ENCODE measurements around the gene BTNL8.
"Not testable (repeated sequence)": the region's sequence is repeated elsewhere in the genome, so short reads cannot be mapped to it uniquely, and the experiment has no call there.

The BTNL8 gene

DNA sequence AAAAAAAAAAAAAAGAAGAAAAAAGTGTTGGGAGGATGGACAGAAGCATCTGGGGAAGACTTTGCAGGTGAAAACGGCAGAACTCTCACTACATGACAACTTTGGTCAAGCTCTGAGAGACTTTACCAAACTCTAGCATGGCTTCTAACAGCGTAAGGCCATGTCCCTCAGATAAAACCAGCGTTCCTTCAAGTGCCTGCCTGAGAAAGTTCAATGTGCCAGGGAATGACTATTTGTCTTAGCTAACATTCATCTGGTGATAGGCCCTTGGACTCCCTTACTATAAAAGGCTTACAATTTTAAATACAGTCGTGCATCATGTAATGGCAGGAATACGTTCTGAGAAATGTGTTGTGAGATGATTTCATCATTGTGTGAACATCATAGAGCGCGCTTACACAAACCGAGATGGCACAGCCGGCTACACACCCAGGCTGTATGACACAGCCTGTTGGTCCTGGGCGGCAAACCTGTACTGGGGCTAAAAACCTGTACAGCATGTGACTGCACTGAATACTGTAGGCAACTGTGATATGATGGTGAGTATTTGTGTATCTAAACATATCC, 23.0 kb upstream of the BTNL8 start:
- no peak for DNase-seq

DNA sequence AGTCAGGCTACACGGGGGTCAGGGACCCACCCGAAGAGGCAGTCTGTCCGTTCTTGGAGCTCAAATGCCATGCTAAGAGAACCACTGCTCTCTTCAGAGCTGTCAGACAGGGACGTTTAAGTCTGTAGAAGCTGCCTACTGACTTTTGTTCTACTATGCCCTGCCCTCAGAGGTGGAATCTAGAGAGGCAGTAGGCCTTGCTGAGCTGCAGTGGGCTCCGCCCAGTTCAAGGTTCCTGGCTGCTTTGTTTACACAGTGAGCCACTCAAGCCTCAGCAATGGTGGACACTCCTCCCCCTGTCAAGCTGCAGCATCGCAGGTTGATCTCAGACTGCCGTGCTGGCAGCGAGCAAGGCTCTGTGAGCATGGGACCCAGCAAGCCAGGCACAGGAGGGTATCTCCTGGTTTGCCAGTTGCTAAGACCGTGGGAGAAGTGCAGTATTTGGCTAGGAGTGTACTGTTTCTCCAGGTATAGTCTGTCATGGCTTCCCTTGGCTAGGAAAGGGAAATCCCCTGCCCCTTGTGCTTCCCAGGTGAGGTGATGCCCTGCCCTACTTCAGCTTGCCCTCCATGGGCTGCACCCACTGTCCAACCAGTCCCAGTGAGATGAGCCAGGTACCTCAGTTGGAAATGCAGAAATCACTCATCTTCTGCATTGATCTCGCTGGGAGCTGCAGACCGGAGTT, 13.0 kb upstream of the BTNL8 start:
- DNase-seq = not testable (repeated sequence)

DNA sequence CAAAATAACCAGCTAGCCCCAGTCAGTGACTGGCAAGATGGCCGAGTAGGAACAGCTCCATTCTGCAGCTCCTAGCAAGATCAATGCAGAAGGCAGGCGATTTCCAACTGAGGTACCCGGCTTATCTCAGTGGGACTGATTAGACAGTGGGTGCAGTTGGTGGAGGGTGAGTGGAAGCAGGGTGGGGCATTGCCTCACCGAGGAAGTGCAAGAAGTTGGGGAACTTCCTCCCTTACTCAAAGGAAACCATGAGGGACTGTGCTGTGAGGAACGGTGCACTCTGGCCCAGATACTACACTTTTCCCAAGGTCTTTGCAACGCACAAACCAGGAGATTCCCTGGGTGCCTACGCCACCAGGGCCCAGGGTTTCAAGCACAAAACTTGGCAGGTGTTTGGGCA, 9.6 kb upstream of the BTNL8 start:
- DNase-seq = no peak

GRCh38 chr5:180895330-180895729, 3.6 kb upstream of the BTNL8 start:
- not testable (repeated sequence) for DNase-seq

- no peak for DNase-seq
Observed at GRCh38 chr5:180900178-180900577, 1.2 kb downstream of the BTNL8 start.

- no peak for DNase-seq
Observed at GRCh38 chr5:180901319-180902009, 2.5 kb downstream of the BTNL8 start.

- DNase-seq = no peak
Observed at GRCh38 chr5:180908400-180908799, 9.4 kb downstream of the BTNL8 start.

- DNase-seq = no peak
Observed at GRCh38 chr5:180908998-180909731, 10.2 kb downstream of the BTNL8 start.

GRCh38 chr5:180909782-180910181, 10.8 kb downstream of the BTNL8 start:
- no peak for DNase-seq

GRCh38 chr5:180910182-180910581, 11.2 kb downstream of the BTNL8 start:
- no peak for DNase-seq

DNA sequence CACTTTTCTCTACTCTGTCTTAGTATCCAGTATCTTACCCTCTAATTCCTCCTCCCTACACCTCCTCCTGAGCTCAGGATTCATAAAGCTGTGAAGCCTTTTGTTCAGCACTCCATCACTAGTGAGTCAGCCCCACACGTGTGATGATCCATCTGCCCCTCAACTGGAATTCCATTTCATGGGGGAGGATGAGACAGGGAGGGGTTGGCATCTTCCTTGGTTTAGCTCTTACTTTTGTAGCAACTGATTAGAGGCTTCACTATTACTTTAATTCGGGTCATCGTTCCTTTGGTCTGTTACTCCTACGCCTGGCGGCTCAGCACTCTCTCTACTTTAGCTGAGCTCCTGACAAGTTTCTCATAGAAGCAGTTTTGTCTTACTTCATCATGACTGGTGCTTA, 11.8 kb downstream of the BTNL8 start:
- no peak for DNase-seq

DNA sequence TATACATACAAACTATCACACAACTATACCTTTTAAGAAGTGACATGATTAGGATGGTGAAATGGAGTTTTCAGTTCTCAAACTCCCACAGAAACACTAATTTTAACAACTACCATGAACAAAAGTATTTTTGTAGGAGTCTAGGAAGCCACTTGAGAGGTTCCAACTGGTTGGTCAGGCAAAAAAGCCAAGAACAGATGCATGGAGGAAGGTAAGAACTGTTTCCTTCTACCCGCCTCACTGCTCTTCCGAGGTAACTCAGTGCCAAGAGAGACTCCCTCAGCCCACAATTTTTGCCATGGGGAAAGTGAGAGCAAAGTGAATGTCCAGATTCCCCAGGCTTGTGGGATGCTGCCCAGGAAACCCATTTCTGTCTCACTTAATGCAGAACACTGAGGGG, 15.7 kb downstream of the BTNL8 start:
- DNase-seq = no peak

- no peak for DNase-seq
Observed at GRCh38 chr5:180915924-180916323, 17.0 kb downstream of the BTNL8 start.

DNA sequence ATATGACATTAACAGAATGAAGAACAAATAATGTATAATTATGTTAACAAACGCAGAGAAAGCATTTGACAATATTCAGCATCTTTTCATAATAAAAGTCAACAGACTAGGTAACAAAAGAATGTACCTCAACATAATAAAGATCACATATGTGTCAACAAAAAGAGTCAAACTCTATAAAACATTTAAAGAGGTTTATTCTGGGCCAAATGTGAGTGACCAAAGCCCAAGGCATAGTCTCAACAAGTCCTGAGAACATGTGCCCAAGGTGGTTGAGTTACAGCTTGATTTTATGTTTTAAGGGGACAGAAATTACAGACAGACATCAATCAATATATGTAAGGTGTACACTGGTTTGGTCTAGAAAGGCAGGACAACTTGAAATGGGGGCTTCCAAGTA, 19.4 kb downstream of the BTNL8 start:
- DNase-seq = no peak

GRCh38 chr5:180920710-180921109, 21.8 kb downstream of the BTNL8 start:
- no peak for DNase-seq

DNA sequence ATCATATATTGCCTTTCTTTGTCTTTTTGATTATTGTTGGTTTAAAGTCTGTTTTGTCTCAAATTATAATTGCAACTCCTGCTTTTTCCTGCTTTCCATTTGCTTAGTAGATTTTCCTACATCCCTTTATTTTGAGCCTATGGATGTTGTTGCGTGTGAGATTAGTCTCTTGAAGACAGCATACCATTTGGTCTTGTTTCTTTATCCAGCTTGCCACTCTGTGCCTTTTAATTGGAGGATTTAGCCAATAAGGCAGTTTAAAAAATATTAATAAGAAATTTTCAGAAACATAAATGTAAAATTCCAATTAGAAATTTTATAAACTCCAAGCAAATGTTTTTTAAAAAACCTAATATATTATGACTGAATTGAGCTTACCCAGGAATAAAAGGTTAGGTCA, 24.0 kb downstream of the BTNL8 start:
- no peak for DNase-seq

DNA sequence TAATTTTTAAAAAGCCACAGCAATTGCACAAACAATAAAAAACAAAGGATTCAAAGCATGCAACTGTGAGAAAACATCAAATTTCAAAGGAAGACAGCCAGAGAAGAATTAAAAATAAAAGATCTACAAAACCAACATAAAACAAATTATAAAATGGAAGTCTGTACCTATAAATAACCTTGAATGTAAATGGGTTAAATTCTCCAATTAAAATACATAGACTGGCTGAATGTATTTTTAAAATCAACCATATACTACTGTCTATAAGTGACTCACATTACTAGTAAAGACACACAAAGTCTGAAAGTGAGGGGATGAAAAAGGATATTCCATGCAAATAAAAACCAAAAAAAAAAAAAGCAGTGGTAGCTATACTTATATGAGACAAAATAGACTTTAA, 33.7 kb downstream of the BTNL8 start:
- no peak for DNase-seq

DNA sequence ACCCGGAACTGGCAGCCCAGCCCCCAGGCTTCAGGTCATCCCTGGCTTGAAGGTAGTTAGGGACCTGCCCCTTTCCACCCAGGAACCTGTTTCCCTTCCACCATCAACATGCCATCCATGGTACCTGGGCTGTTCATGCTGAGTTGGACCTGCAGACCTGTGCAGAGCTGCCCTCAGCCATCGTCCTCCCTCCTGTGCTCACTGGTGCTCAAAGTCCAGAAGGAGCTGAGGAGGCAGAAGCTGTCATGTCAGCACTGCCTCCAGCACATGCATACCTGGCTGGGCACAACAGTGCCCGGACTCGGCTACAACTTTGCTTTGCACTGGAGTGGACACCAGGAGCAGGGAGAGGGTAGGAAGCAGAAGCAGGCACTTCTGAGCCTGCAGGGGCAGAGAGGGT, 36.2 kb downstream of the BTNL8 start:
- no peak for DNase-seq

GRCh38 chr5:180938294-180938693, 39.3 kb downstream of the BTNL8 start:
- no peak for DNase-seq

DNA sequence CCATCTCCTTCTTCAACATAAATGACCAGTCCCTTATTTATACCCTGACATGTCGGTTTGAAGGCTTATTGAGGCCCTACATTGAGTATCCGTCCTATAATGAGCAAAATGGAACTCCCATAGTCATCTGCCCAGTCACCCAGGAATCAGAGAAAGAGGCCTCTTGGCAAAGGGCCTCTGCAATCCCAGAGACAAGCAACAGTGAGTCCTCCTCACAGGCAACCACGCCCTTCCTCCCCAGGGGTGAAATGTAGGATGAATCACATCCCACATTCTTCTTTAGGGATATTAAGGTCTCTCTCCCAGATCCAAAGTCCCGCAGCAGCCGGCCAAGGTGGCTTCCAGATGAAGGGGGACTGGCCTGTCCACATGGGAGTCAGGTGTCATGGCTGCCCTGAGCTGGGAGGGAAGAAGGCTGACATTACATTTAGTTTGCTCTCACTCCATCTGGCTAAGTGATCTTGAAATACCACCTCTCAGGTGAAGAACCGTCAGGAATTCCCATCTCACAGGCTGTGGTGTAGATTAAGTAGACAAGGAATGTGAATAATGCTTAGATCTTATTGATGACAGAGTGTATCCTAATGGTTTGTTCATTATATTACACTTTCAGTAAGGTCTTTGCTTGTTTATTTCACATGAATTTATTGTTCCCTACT, 51.5 kb downstream of the BTNL8 start:
- no peak for DNase-seq

DNA sequence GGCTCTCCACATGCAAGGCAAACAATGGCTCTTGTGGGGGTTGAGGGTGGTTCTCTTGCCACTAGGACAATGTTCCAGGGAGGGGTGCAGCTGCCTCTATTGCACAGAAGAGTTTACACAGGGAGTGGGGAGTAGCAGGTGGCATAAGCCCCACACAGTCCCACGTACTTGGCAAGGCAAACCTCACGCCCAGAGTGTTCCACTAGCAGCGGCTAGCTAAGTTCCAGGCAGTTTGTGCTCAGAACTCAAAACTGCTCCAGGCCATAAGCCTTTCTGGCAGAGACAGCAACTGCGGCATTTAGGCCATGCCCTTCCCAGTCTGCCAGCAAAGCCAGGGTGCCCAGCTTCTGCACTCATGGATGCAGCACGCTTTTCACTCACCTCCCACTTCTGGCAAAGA, 60.7 kb downstream of the BTNL8 start:
- DNase-seq = no peak

- no peak for DNase-seq
Observed at GRCh38 chr5:180960209-180960608, 61.2 kb downstream of the BTNL8 start.

DNA sequence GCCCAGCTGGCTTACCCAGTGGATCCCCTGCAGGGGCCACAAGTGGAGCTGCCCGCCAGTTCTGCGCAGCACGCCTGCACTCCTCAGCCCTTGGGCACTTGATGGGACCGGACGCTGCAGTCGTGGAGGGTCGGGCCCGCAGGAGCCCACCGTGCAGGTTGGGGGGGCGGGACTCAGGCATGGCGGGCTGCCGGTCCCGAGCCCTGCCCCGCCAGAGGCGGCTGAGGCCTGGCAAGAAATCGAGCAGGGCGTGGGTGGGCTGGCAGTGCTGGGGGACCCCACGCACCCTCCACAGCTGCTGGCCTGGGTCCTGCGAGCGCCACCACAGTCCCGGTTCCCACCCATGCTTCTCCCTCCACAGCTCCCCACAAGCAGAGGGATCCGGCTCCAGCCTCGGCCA, 70.4 kb downstream of the BTNL8 start:
- no peak for DNase-seq
